OCI-LY7 (cell line): ENCODE measurements around the gene ELL. TPM values are rescaled to one million over a fixed set of nuclear protein-coding genes. Genes with fewer than 3 reads are reported as not detected.

ENCODE experiments used
- BruUV-seq: library from RNA; stranded (reverse); fragments of 400-500 nt; replicated peaks from 2 replicates; lab custom pipeline; 2021; lab: Mats Ljungman, UMichigan
- CTCF ChIA-PET: fragments of 300-600 bp; sonication (Branson Sonifier 250); formaldehyde crosslinking; loops from one replicate; lab custom pipeline; 2022; ENCODE audit warnings: antibody characterized with exemption; ENCODE audit not compliant: unreplicated experiment; lab: Charles Lee
- POLR2A ChIA-PET: fragments of 300-600 bp; sonication (Branson Sonifier 250); formaldehyde crosslinking; loops from one replicate; lab custom pipeline; 2022; ENCODE audit warnings: antibody characterized with exemption; lab: Charles Lee
- DNase-seq: peaks from one replicate; pipeline ENCODE4 v3.0.0-alpha.2; 2015; ENCODE audit warnings: low spot score
- H2AFZ ChIP-seq: fragments of 200-600 bp; sonication (generic), shearing (Covaris generic); 2 replicates; pipeline ENCODE4 v1.6.1; 2014; ENCODE audit warnings: mild to moderate bottlenecking, antibody characterized with exemption, low read length, moderate library complexity
- H3K27ac ChIP-seq: fragments of 200-600 bp; sonication (generic); 2 replicates; pipeline ENCODE4 v1.5.1; 2014; ENCODE audit warnings: mixed run types, low read depth, mild to moderate bottlenecking, moderate library complexity, low read length, inconsistent platforms; ENCODE audit not compliant: poor library complexity, severe bottlenecking
- H3K36me3 ChIP-seq: fragments of 200-600 bp; sonication (generic); 2 replicates; pipeline ENCODE4 v1.6.1; 2014; ENCODE audit warnings: mild to moderate bottlenecking, antibody characterized with exemption, low read length, moderate library complexity, mixed read lengths; ENCODE audit not compliant: insufficient read depth
- H3K4me1 ChIP-seq: fragments of 200-600 bp; sonication (generic); 2 replicates; pipeline ENCODE4 v1.5.1; 2014; ENCODE audit warnings: mild to moderate bottlenecking, low read length; ENCODE audit not compliant: insufficient read depth, poor library complexity, severe bottlenecking
- H3K4me2 ChIP-seq: fragments of 200-600 bp; sonication (generic); 2 replicates; pipeline ENCODE4 v1.6.1; 2014; ENCODE audit warnings: mild to moderate bottlenecking, low read length
- H3K4me3 ChIP-seq: fragments of 200-600 bp; sonication (generic); 2 replicates; pipeline ENCODE4 v1.5.1; 2014; ENCODE audit warnings: mild to moderate bottlenecking, low read depth, low read length; ENCODE audit not compliant: poor library complexity, severe bottlenecking
- H3K79me2 ChIP-seq: fragments of 200-600 bp; sonication (generic); 2 replicates; pipeline ENCODE4 v1.6.1; 2016; ENCODE audit warnings: low read depth, mild to moderate bottlenecking, low read length, moderate library complexity, mixed read lengths; ENCODE audit not compliant: insufficient read depth
- H3K9me2 ChIP-seq: fragments of 200-600 bp; sonication (generic); 2 replicates; pipeline ENCODE4 v1.6.1; 2016; ENCODE audit warnings: mild to moderate bottlenecking, low read length, mixed read lengths; ENCODE audit not compliant: insufficient read depth
- H3K9me3 ChIP-seq: fragments of 200-600 bp; sonication (generic); 2 replicates; pipeline ENCODE4 v1.6.1; 2014; ENCODE audit warnings: mild to moderate bottlenecking, mixed run types, low read length, mixed read lengths
- H4K20me1 ChIP-seq: fragments of 200-600 bp; sonication (generic); 2 replicates; pipeline ENCODE4 v1.6.1; 2014; ENCODE audit warnings: mild to moderate bottlenecking, antibody characterized with exemption, low read length, moderate library complexity, mixed read lengths; ENCODE audit not compliant: insufficient read depth
- CTCF ChIP-seq: fragments of 200-600 bp; sonication (generic); conservative IDR thresholded peaks from 2 replicates; pipeline ENCODE4 v1.5.1; 2014; ENCODE audit warnings: mild to moderate bottlenecking, antibody characterized with exemption, low read length, moderate library complexity, mixed read lengths
- EZH2phosphoT487 ChIP-seq: fragments of 200-600 bp; sonication (generic); IDR thresholded peaks from 2 replicates; pipeline ENCODE4 v1.6.1; 2018; ENCODE audit warnings: low read depth, borderline replicate concordance, mild to moderate bottlenecking, mixed run types, antibody characterized with exemption, low read length, moderate library complexity, mixed read lengths
- intact Hi-C: fragments of 100-400 bp; cut with micrococcal nuclease; formaldehyde crosslinking; loops from one replicate; pipeline ENCODE4 v1.10.0; 2022; ENCODE audit not compliant: unreplicated experiment
- total RNA-seq, 2 experiments: library from RNA; depleted of rRNA in 1 of 2; stranded (reverse); fragments of >200 nt in 1 of 2; shearing (Covaris generic) in 1 of 2; gene quantifications; 2 replicates each; pipeline ENCODE4 v1.2.3, GENCODE V29; 2014 to 2022

The ELL gene
- total RNA-seq, 2 experiments from 2014 or later, result 14.4 to 24.6 TPM

GRCh38 chr19:18450931-18451836 lies 70.7 kb downstream of the ELL start:
- DNase-seq, result peak; percentile 77
- CTCF ChIA-PET, result interaction anchor here (0.8 to 1.0 kb wide), 2 partner anchors 10 to 27 kb away, joined by 4 read pairs; no protein-coding TSS in a partner anchor
- H4K20me1 ChIP-seq, result no peaks in the 10 kb centered on the region
- intact Hi-C loops, result loop anchor here (5.0 kb wide), 1 partner anchor 221 kb away; no protein-coding TSS in a partner anchor
- POLR2A ChIA-PET, result no interaction called here
- no peaks in the 10 kb centered on the region for H3K4me1 ChIP-seq
- no peaks in the 10 kb centered on the region for H3K79me2 ChIP-seq
- H3K4me2 ChIP-seq, result no peak overlapping the region
- no peaks in the 10 kb centered on the region for H3K9me3 ChIP-seq
- no peak overlapping the region for H2AFZ ChIP-seq
- H3K9me2 ChIP-seq, result no peaks in the 10 kb centered on the region
- H3K27ac ChIP-seq, result no peak overlapping the region
- no peak for TF ChIP-seq EZH2phosphoT487
- TF ChIP-seq CTCF, result peak; percentile 94
- H3K36me3 ChIP-seq, result peaks cover 32% of the 10 kb centered on the region
- BruUV-seq, result no TSS peak
- no peak overlapping the region for H3K4me3 ChIP-seq

GRCh38 chr19:18450021-18450930 lies 71.6 kb downstream of the ELL start:
- Histone ChIP-seq H2AFZ (no peak overlapping the region), H3K27ac (no peak overlapping the region), H3K36me3 (peaks cover 36% of the 10 kb centered on the region; the same call in 1 of the 2 replicates), H3K79me2 (no peaks in the 10 kb centered on the region), H3K4me3 (no peak overlapping the region), H4K20me1 (no peaks in the 10 kb centered on the region), H3K4me1 (no peaks in the 10 kb centered on the region), H3K9me3 (no peaks in the 10 kb centered on the region), H3K4me2 (no peak overlapping the region), H3K9me2 (no peaks in the 10 kb centered on the region)
- DNase-seq, result no peak
- ChIA-PET CTCF (interaction anchor here (0.8 to 1.0 kb wide), 2 partner anchors 9 to 26 kb away, joined by 4 read pairs; no protein-coding TSS in a partner anchor), POLR2A (no interaction called here)
- intact Hi-C loops, result loop anchor here (5.0 kb wide), 1 partner anchor 222 kb away; no protein-coding TSS in a partner anchor
- TF ChIP-seq CTCF, result no peak
- no peak for TF ChIP-seq EZH2phosphoT487
- BruUV-seq, result no TSS peak
